GM13977 (cell line): ENCODE measurements around the gene ASAP3.

Experiments used
- DNase-seq: peaks from one replicate; pipeline ENCODE4 v3.0.0; 2012; ENCODE audit warnings: low spot score
- CTCF ChIP-seq: IDR thresholded peaks from 2 replicates; pipeline ENCODE4 v1.5.1; 2012; ENCODE audit warnings: mild to moderate bottlenecking, control low read depth; ENCODE audit not compliant: insufficient read depth; ENCODE audit errors: extremely low read depth, missing control alignments
- in situ Hi-C: fragments of 300-500 bp; cut with MboI; formaldehyde crosslinking; loops from one replicate; pipeline ENCODE4 v1.12.0; 2022; ENCODE audit warnings: low sequenced_read_pairs, low pct_unique_long_range_greater_than_20kb, mixed read lengths, inconsistent platforms; ENCODE audit not compliant: unreplicated experiment

Gene ASAP3

GRCh38 chr1:23407016-23407630 lies 76.9 kb downstream of the ASAP3 start:
- no peak for TF ChIP-seq CTCF
- no peak for DNase-seq
- in situ Hi-C loops, result no loop called here

GRCh38 chr1:23405946-23406345 lies 78.0 kb downstream of the ASAP3 start:
- no peak for TF ChIP-seq CTCF
- DNase-seq, result no peak
- in situ Hi-C loops, result no loop called here

- in situ Hi-C loops, result no loop called here
- peak; percentile 81 for DNase-seq
- TF ChIP-seq CTCF, result peak; percentile 95
These were observed 80.1 kb downstream of the ASAP3 start for GRCh38 chr1:23403735-23404486.

GRCh38 chr1:23403355-23403734 lies 80.6 kb downstream of the ASAP3 start:
- in situ Hi-C loops, result no loop called here
- TF ChIP-seq CTCF, result no peak
- DNase-seq, result no peak

- in situ Hi-C loops, result no loop called here
- DNase-seq, result no peak
- no peak for TF ChIP-seq CTCF
These were observed 81.0 kb downstream of the ASAP3 start for GRCh38 chr1:23403038-23403336.

GRCh38 chr1:23402286-23403037 lies 81.5 kb downstream of the ASAP3 start:
- in situ Hi-C loops, result no loop called here

More at GRCh38 chr1:23402286-23403037, 81.5 kb downstream of the ASAP3 start:
- TF ChIP-seq CTCF, result no peak
- DNase-seq, result no peak
